H9 (cell line): ENCODE measurements around the gene TERT. TPM values are rescaled to one million over a fixed set of nuclear protein-coding genes. Genes with fewer than 3 reads are reported as not detected.

Experiments
- DNase-seq: peaks from one replicate; pipeline ENCODE4 v3.0.0-alpha.2; 2017
- H2AFZ ChIP-seq: one replicate; pipeline ENCODE4 v1.6.1; 2013; ENCODE audit warnings: mild to moderate bottlenecking, low read length, control low read depth, moderate library complexity
- H2AK5ac ChIP-seq: 2 replicates; pipeline ENCODE4 v1.6.1; 2013; ENCODE audit warnings: low read length, control low read depth, mixed read lengths; ENCODE audit not compliant: insufficient read length
- H2BK120ac ChIP-seq: one replicate; pipeline ENCODE4 v1.6.1; 2013; ENCODE audit warnings: low read depth, mild to moderate bottlenecking, low read length, control low read depth, inconsistent platforms; ENCODE audit not compliant: poor library complexity, severe bottlenecking
- H2BK12ac ChIP-seq: 2 replicates; pipeline ENCODE4 v1.6.1; 2013; ENCODE audit warnings: low read length, control low read depth, mixed read lengths, low read depth; ENCODE audit not compliant: insufficient read length
- H2BK15ac ChIP-seq: 2 replicates; pipeline ENCODE4 v1.6.1; 2013; ENCODE audit warnings: low read depth, low read length, control low read depth
- H2BK20ac ChIP-seq: one replicate; pipeline ENCODE4 v1.6.1; 2013; ENCODE audit warnings: low read depth, mild to moderate bottlenecking, low read length, control low read depth, inconsistent platforms; ENCODE audit not compliant: poor library complexity, severe bottlenecking
- H2BK5ac ChIP-seq: 2 replicates; pipeline ENCODE4 v1.6.1; 2013; ENCODE audit warnings: low read length, control low read depth, mixed read lengths; ENCODE audit not compliant: insufficient read length
- H3K14ac ChIP-seq: 2 replicates; pipeline ENCODE4 v1.6.1; 2013; ENCODE audit warnings: low read length, control low read depth; ENCODE audit not compliant: insufficient read depth
- H3K18ac ChIP-seq: 2 replicates; pipeline ENCODE4 v1.6.1; 2013; ENCODE audit warnings: low read depth, mild to moderate bottlenecking, mixed read lengths, low read length, control low read depth; ENCODE audit not compliant: insufficient read length
- H3K23ac ChIP-seq: 2 replicates; pipeline ENCODE4 v1.6.1; 2013; ENCODE audit warnings: low read length, control low read depth, mixed read lengths, low read depth; ENCODE audit not compliant: insufficient read length
- H3K23me2 ChIP-seq: 2 replicates; pipeline ENCODE4 v1.6.1; 2013; ENCODE audit warnings: low read depth, mild to moderate bottlenecking, mixed read lengths, low read length, control low read depth; ENCODE audit not compliant: insufficient read length, poor library complexity, severe bottlenecking
- H3K27ac ChIP-seq: 2 replicates; pipeline ENCODE4 v1.5.1; 2013; ENCODE audit warnings: low read length, control low read depth, mixed read lengths, low read depth; ENCODE audit not compliant: insufficient read length
- H3K27me3 ChIP-seq: 2 replicates; pipeline ENCODE4 v1.6.1; 2013; ENCODE audit warnings: low read length, control low read depth, inconsistent platforms; ENCODE audit not compliant: insufficient read depth
- H3K4ac ChIP-seq: 2 replicates; pipeline ENCODE4 v1.6.1; 2013; ENCODE audit warnings: low read depth, mild to moderate bottlenecking, control low read depth, inconsistent platforms, low read length, moderate library complexity
- H3K4me1 ChIP-seq: 2 replicates; pipeline ENCODE4 v1.6.1; 2013; ENCODE audit warnings: low read length, control low read depth, inconsistent platforms; ENCODE audit not compliant: insufficient read depth
- H3K4me2 ChIP-seq: 2 replicates; pipeline ENCODE4 v1.6.1; 2013; ENCODE audit warnings: low read length, control low read depth, mixed read lengths; ENCODE audit not compliant: insufficient read length, insufficient read depth
- H3K56ac ChIP-seq: 2 replicates; pipeline ENCODE4 v1.6.1; 2013; ENCODE audit warnings: low read depth, mild to moderate bottlenecking, mixed read lengths, low read length, control low read depth; ENCODE audit not compliant: insufficient read length
- H3K79me1 ChIP-seq: 2 replicates; pipeline ENCODE4 v1.6.1; 2013; ENCODE audit warnings: low read depth, mild to moderate bottlenecking, moderate library complexity, low read length, control low read depth, inconsistent platforms; ENCODE audit not compliant: insufficient read depth, poor library complexity, severe bottlenecking
- H3K79me2 ChIP-seq: 2 replicates; pipeline ENCODE4 v1.6.1; 2013; ENCODE audit warnings: low read length, control low read depth, inconsistent platforms; ENCODE audit not compliant: insufficient read depth
- H3K9ac ChIP-seq: 2 replicates; pipeline ENCODE4 v1.6.1; 2013; ENCODE audit warnings: low read length, control low read depth, mixed read lengths; ENCODE audit not compliant: insufficient read length; ENCODE audit errors: extremely low read depth
- H3K9me3 ChIP-seq: one replicate; pipeline ENCODE4 v1.6.1; 2013; ENCODE audit warnings: low read depth, low read length, inconsistent platforms; ENCODE audit not compliant: control insufficient read depth
- H3T11ph ChIP-seq: one replicate; pipeline ENCODE4 v1.6.1; 2013; ENCODE audit warnings: mild to moderate bottlenecking, low read length, control low read depth, inconsistent platforms
- H4K20me1 ChIP-seq: one replicate; pipeline ENCODE4 v1.6.1; 2013; ENCODE audit not compliant: control insufficient read depth, insufficient read length, insufficient read depth
- H4K5ac ChIP-seq: 2 replicates; pipeline ENCODE4 v1.6.1; 2013; ENCODE audit warnings: low read depth, mild to moderate bottlenecking, mixed read lengths, low read length, control low read depth; ENCODE audit not compliant: insufficient read length
- H4K8ac ChIP-seq: replicated peaks from 2 replicates; pipeline ENCODE4 v1.6.1; 2013; ENCODE audit warnings: low read length, control low read depth, mixed read lengths, low read depth; ENCODE audit not compliant: insufficient read length
- H4K91ac ChIP-seq: 2 replicates; pipeline ENCODE4 v1.6.1; 2013; ENCODE audit warnings: low read depth, mild to moderate bottlenecking, moderate library complexity, mixed read lengths, low read length, control low read depth; ENCODE audit not compliant: insufficient read length
- H3K27ac Mint-ChIP-seq, 3 experiments: 2 replicates in 2 of 3; 3 replicates in 1 of 3; pipeline ENCODE4 v1.8.0; 2020 to 2021; ENCODE audit warnings: mixed read lengths in 3 of 3, mild to moderate bottlenecking in 1 of 3, moderate library complexity in 1 of 3
- H3K27me3 Mint-ChIP-seq: 2 replicates; pipeline ENCODE4 v1.8.0; 2021; ENCODE audit warnings: low read depth, mild to moderate bottlenecking, moderate library complexity, mixed read lengths
- H3K36me3 Mint-ChIP-seq, 3 experiments: 2 replicates in 2 of 3; 3 replicates in 1 of 3; pipeline ENCODE4 v1.8.0; 2020 to 2021; ENCODE audit warnings: low read depth in 3 of 3, mixed read lengths in 3 of 3; ENCODE audit not compliant: insufficient read depth in 1 of 3
- H3K4me1 Mint-ChIP-seq, 2 experiments: 2 replicates each; pipeline ENCODE4 v1.8.0; 2020; ENCODE audit warnings: mixed read lengths in 2 of 2
- H3K4me3 Mint-ChIP-seq, 2 experiments: 2 replicates in 1 of 2; 3 replicates in 1 of 2; pipeline ENCODE4 v1.8.0; 2020 to 2021; ENCODE audit warnings: mild to moderate bottlenecking in 2 of 2, mixed read lengths in 2 of 2, moderate library complexity in 1 of 2
- H3K9me3 Mint-ChIP-seq, 2 experiments: 2 replicates in 1 of 2; 3 replicates in 1 of 2; pipeline ENCODE4 v1.8.0; 2020; ENCODE audit warnings: mild to moderate bottlenecking in 2 of 2, mixed read lengths in 2 of 2, moderate library complexity in 1 of 2
- WGBS: extraction: QIAGEN DNeasy Blood & Tissue Kit; methylation state at CpG from one replicate; pipeline ENCODE4 v1.1.7; 2013; ENCODE audit warnings: missing lambda C conversion rate, low lambda C conversion rate, mixed read lengths; ENCODE audit not compliant: insufficient read length; ENCODE audit errors: extremely low coverage; 5-methylcytosine and 5-hydroxymethylcytosine counted together
- total RNA-seq: library from RNA; stranded (reverse); gene quantifications from 2 replicates; pipeline ENCODE4 v1.2.1, GENCODE V29; 2021
- TF ChIP-seq, protein P1 (sequence below): fragments of 200-600 bp; sonication (generic); conservative IDR thresholded peaks from 3 replicates; pipeline ENCODE4 v1.8.0; 2021; ENCODE audit warnings: antibody characterized with exemption, mild to moderate bottlenecking

The TERT gene
- total RNA-seq, 1 experiment from 2014 or later: 15.5 TPM

DNA sequence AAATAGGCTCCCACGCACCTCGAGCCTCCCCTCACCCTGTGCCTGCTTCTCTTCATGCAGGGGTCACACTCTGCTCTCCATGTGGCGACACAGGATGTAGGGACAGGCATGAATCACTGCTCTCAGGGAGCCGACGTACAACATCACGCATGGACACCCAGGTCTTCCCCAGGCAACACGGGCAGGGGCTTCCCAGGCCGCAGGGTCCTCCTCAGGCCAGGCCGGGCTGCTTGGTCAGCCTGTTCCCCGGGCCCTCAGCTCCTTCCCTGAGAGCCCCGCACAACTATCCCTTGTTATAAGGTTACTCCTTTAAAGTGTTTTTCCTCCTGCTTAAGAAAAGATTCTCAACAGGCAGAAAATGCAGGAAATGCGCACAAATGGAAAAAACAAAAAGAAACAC is 68.6 kb downstream of the TERT start:
- Mint-ChIP-seq H3K27me3 (peaks cover 4% of the 10 kb centered on the region), H3K4me3 (no peak overlapping the region), H3K9me3 (peaks cover 0 to 8% of the 10 kb centered on the region in 2 experiments; a peak in 2 of 5 replicates), H3K27ac (no peak overlapping the region), H3K36me3 (no peaks in the 10 kb centered on the region; a peak in 1 of 7 replicates), H3K4me1 (peaks cover 0 to 12% of the 10 kb centered on the region in 2 experiments; a peak in 2 of 4 replicates)
- Histone ChIP-seq H3T11ph (no peak overlapping the region), H2AFZ (no peak overlapping the region), H4K5ac (no peak overlapping the region), H3K79me2 (no peaks in the 10 kb centered on the region), H2BK15ac (no peak overlapping the region), H3K23me2 (no peaks in the 10 kb centered on the region), H3K27ac (no peak overlapping the region), H3K79me1 (no peaks in the 10 kb centered on the region), H3K4me2 (no peak overlapping the region), H3K18ac (no peak overlapping the region), H4K91ac (no peak overlapping the region), H4K8ac (no peak overlapping the region), H4K20me1 (no peaks in the 10 kb centered on the region), H3K14ac (no peak overlapping the region; the same call in 1 of the 2 replicates), H2BK12ac (no peak overlapping the region), H3K27me3 (no peaks in the 10 kb centered on the region), H3K9ac (no peak overlapping the region), H3K4me1 (no peaks in the 10 kb centered on the region; the same call in 1 of the 2 replicates), H3K56ac (no peak overlapping the region), H3K23ac (no peak overlapping the region), H3K9me3 (no peaks in the 10 kb centered on the region), H2AK5ac (no peak overlapping the region), H2BK120ac (no peak overlapping the region), H2BK5ac (no peak overlapping the region), H3K4ac (no peak overlapping the region), H2BK20ac (no peak overlapping the region)
- TF ChIP-seq, protein P1, sequence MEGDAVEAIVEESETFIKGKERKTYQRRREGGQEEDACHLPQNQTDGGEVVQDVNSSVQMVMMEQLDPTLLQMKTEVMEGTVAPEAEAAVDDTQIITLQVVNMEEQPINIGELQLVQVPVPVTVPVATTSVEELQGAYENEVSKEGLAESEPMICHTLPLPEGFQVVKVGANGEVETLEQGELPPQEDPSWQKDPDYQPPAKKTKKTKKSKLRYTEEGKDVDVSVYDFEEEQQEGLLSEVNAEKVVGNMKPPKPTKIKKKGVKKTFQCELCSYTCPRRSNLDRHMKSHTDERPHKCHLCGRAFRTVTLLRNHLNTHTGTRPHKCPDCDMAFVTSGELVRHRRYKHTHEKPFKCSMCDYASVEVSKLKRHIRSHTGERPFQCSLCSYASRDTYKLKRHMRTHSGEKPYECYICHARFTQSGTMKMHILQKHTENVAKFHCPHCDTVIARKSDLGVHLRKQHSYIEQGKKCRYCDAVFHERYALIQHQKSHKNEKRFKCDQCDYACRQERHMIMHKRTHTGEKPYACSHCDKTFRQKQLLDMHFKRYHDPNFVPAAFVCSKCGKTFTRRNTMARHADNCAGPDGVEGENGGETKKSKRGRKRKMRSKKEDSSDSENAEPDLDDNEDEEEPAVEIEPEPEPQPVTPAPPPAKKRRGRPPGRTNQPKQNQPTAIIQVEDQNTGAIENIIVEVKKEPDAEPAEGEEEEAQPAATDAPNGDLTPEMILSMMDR: no peak
- no peak for DNase-seq
- WGBS: no CpG with 5 or more reads among the region's 12 CpGs
